ENCODE data around the gene SARNP. TPM values are rescaled to one million over a fixed set of nuclear protein-coding genes. Genes with fewer than 3 reads are reported as not detected.
A peak's percentile ranks its signal among the peaks of the same experiment; 100 is the strongest.

The SARNP gene
- total RNA-seq, 2 experiments from 2014 or later, result 96.8 to 98.6 TPM

GRCh38 chr12:55830601-55831446, 13.3 kb upstream of the SARNP start:
- no peaks in the 10 kb centered on the region for H3K27me3 Mint-ChIP-seq
- peaks cover 6% of the 10 kb centered on the region for H3K36me3 Mint-ChIP-seq
- peaks cover 38% of the 10 kb centered on the region for H3K4me1 Mint-ChIP-seq
- CTCF ChIA-PET, result interaction anchor here (0.7 to 3.8 kb wide), 13 partner anchors 12 to 1265 kb away, joined by 3 to 42 read pairs (median 3); partner anchors contain the start of genes ORMDL2, PYM1, RNF41 and SARNP
- peak overlapping the region; percentile 93 for H3K27ac Mint-ChIP-seq
- DNase-seq (peak; percentile 74), ATAC-seq (no peak)
- H3K4me3 Mint-ChIP-seq, result peak overlapping the region; percentile 97
- H3K9me3 Mint-ChIP-seq (ENCODE audit: low read depth), result no peaks in the 10 kb centered on the region

GRCh38 chr12:55829967-55830600, 12.6 kb upstream of the SARNP start:
- Mint-ChIP-seq H3K9me3 (ENCODE audit: low read depth) (no peaks in the 10 kb centered on the region), H3K36me3 (peaks cover 8% of the 10 kb centered on the region), H3K4me1 (peaks cover 44% of the 10 kb centered on the region), H3K4me3 (peak overlapping the region; percentile 97), H3K27ac (peak overlapping the region; percentile 93), H3K27me3 (no peaks in the 10 kb centered on the region)
- CTCF ChIA-PET, result interaction anchor here (0.6 to 3.8 kb wide), 22 partner anchors 12 to 1952 kb away, joined by 3 to 42 read pairs (median 4); partner anchors contain the start of genes ORMDL2, PYM1, RNF41 and SARNP
- ATAC-seq (peak; percentile 24), DNase-seq (peak; percentile 67)

GRCh38 chr12:55828357-55828756, 10.8 kb upstream of the SARNP start:
- Mint-ChIP-seq H3K4me3 (peak overlapping the region; percentile 97), H3K4me1 (peaks cover 55% of the 10 kb centered on the region), H3K9me3 (ENCODE audit: low read depth) (no peaks in the 10 kb centered on the region), H3K36me3 (peaks cover 12% of the 10 kb centered on the region), H3K27ac (peak overlapping the region; percentile 93), H3K27me3 (no peaks in the 10 kb centered on the region)
- ATAC-seq (no peak), DNase-seq (no peak)
- CTCF ChIA-PET, result interaction anchor here (1.6 to 3.4 kb wide), 4 partner anchors 11 to 105 kb away, joined by 5 to 25 read pairs (median 8); partner anchors contain the start of genes ORMDL2, PYM1 and SARNP

- ATAC-seq (no peak), DNase-seq (no peak)
- Mint-ChIP-seq H3K4me1 (peaks cover 60% of the 10 kb centered on the region), H3K27me3 (no peaks in the 10 kb centered on the region), H3K4me3 (peak overlapping the region; percentile 97), H3K36me3 (peaks cover 17% of the 10 kb centered on the region), H3K9me3 (ENCODE audit: low read depth) (no peaks in the 10 kb centered on the region), H3K27ac (peak overlapping the region; percentile 93)
- CTCF ChIA-PET, result interaction anchor here (0.8 to 2.1 kb wide), 3 partner anchors 10 to 168 kb away, joined by 3 to 5 read pairs (median 4); partner anchors contain the start of genes ORMDL2 and SARNP
Observed at GRCh38 chr12:55827806-55828205, 10.3 kb upstream of the SARNP start.

- no peak for ATAC-seq
- CTCF ChIA-PET, result interaction anchor here (0.6 to 2.7 kb wide), 4 partner anchors 86 to 148 kb away, joined by 3 to 9 read pairs (median 4); no protein-coding TSS in a partner anchor
- peaks cover 49% of the 10 kb centered on the region for H3K4me1 Mint-ChIP-seq
Observed at GRCh38 chr12:55824726-55825125, 7.2 kb upstream of the SARNP start.

GRCh38 chr12:55823419-55823818, 5.9 kb upstream of the SARNP start:
- Mint-ChIP-seq H3K4me3 (no peak overlapping the region), H3K27ac (peak overlapping the region; percentile 50), H3K36me3 (peaks cover 45% of the 10 kb centered on the region), H3K4me1 (peaks cover 57% of the 10 kb centered on the region), H3K9me3 (ENCODE audit: low read depth) (no peaks in the 10 kb centered on the region), H3K27me3 (no peaks in the 10 kb centered on the region)
- DNase-seq, result no peak
- no peak for ATAC-seq
- CTCF ChIA-PET, result interaction anchor here (0.6 to 2.1 kb wide), 5 partner anchors 85 to 144 kb away, joined by 3 to 8 read pairs (median 4); no protein-coding TSS in a partner anchor

More at GRCh38 chr12:55824726-55825125, 7.2 kb upstream of the SARNP start:
- Mint-ChIP-seq H3K27ac (peak overlapping the region; percentile 60), H3K9me3 (ENCODE audit: low read depth) (no peaks in the 10 kb centered on the region), H3K27me3 (no peaks in the 10 kb centered on the region), H3K4me3 (peak overlapping the region; percentile 2), H3K36me3 (peaks cover 37% of the 10 kb centered on the region)
- DNase-seq, result no peak

GRCh38 chr12:55822228-55822627, 4.7 kb upstream of the SARNP start:
- Mint-ChIP-seq H3K4me1 (peaks cover 48% of the 10 kb centered on the region), H3K36me3 (peaks cover 42% of the 10 kb centered on the region), H3K27me3 (no peaks in the 10 kb centered on the region), H3K9me3 (ENCODE audit: low read depth) (no peaks in the 10 kb centered on the region), H3K27ac (no peak overlapping the region), H3K4me3 (no peak overlapping the region)
- CTCF ChIA-PET, result interaction anchor here (1.2 to 2.1 kb wide), 3 partner anchors 84 to 118 kb away, joined by 4 to 8 read pairs (median 4); no protein-coding TSS in a partner anchor
- DNase-seq (no peak), ATAC-seq (no peak)

- ATAC-seq (no peak), DNase-seq (no peak)
- no peaks in the 10 kb centered on the region for H3K9me3 Mint-ChIP-seq (ENCODE audit: low read depth)
- CTCF ChIA-PET, result interaction anchor here (0.8 to 5.3 kb wide), 5 partner anchors 10 to 119 kb away, joined by 3 to 42 read pairs (median 3); partner anchors contain the start of gene DNAJC14
- H3K27ac Mint-ChIP-seq, result no peak overlapping the region
- H3K27me3 Mint-ChIP-seq, result no peaks in the 10 kb centered on the region
- H3K4me1 Mint-ChIP-seq, result peaks cover 40% of the 10 kb centered on the region
- H3K4me3 Mint-ChIP-seq, result no peak overlapping the region
- H3K36me3 Mint-ChIP-seq, result peaks cover 38% of the 10 kb centered on the region
Observed at GRCh38 chr12:55820679-55821078, 3.2 kb upstream of the SARNP start.

- CTCF ChIA-PET, result interaction anchor here (1.7 to 5.3 kb wide), 7 partner anchors 12 to 121 kb away, joined by 4 to 42 read pairs (median 17); partner anchors contain the start of genes DGKA, DNAJC14 and PYM1
- Mint-ChIP-seq H3K9me3 (ENCODE audit: low read depth) (no peaks in the 10 kb centered on the region), H3K4me3 (no peak overlapping the region), H3K36me3 (peaks cover 44% of the 10 kb centered on the region), H3K27me3 (no peaks in the 10 kb centered on the region), H3K4me1 (peaks cover 39% of the 10 kb centered on the region), H3K27ac (no peak overlapping the region)
- DNase-seq (no peak), ATAC-seq (no peak)
Observed at GRCh38 chr12:55818886-55819285, 1.4 kb upstream of the SARNP start.

GRCh38 chr12:55818140-55818728, 710 bp upstream of the SARNP start:
- Mint-ChIP-seq H3K4me3 (no peak overlapping the region), H3K9me3 (ENCODE audit: low read depth) (no peaks in the 10 kb centered on the region), H3K27ac (no peak overlapping the region), H3K27me3 (no peaks in the 10 kb centered on the region), H3K4me1 (peaks cover 40% of the 10 kb centered on the region), H3K36me3 (peaks cover 42% of the 10 kb centered on the region)
- CTCF ChIA-PET, result interaction anchor here (1.0 to 5.3 kb wide), 13 partner anchors 9 to 223 kb away, joined by 4 to 42 read pairs (median 6); partner anchors contain the start of genes DGKA, DNAJC14, PYM1 and RAB5B
- ATAC-seq, result peak; percentile 60
- DNase-seq, result no peak

GRCh38 chr12:55816881-55817344, 611 bp downstream of the SARNP start:
- no peak for DNase-seq
- peaks cover 47% of the 10 kb centered on the region for H3K4me1 Mint-ChIP-seq
- ATAC-seq, result no peak
- H3K27ac Mint-ChIP-seq, result no peak overlapping the region
- H3K9me3 Mint-ChIP-seq (ENCODE audit: low read depth), result no peaks in the 10 kb centered on the region
- H3K27me3 Mint-ChIP-seq, result no peaks in the 10 kb centered on the region
- CTCF ChIA-PET, result interaction anchor here (1.0 to 5.3 kb wide), 15 partner anchors 10 to 224 kb away, joined by 3 to 42 read pairs (median 5); partner anchors contain the start of genes DGKA, DNAJC14, PYM1 and RAB5B
- peaks cover 40% of the 10 kb centered on the region for H3K36me3 Mint-ChIP-seq
- H3K4me3 Mint-ChIP-seq, result no peak overlapping the region

- DNase-seq, result no peak
- H3K9me3 Mint-ChIP-seq (ENCODE audit: low read depth), result no peaks in the 10 kb centered on the region
- CTCF ChIA-PET, result interaction anchor here (1.2 to 2.3 kb wide), 3 partner anchors 24 to 125 kb away, joined by 3 to 5 read pairs (median 4); no protein-coding TSS in a partner anchor
- H3K36me3 Mint-ChIP-seq, result peaks cover 39% of the 10 kb centered on the region
- no peak overlapping the region for H3K4me3 Mint-ChIP-seq
- H3K27ac Mint-ChIP-seq, result no peak overlapping the region
- ATAC-seq, result no peak
- H3K27me3 Mint-ChIP-seq, result no peaks in the 10 kb centered on the region
- peaks cover 53% of the 10 kb centered on the region for H3K4me1 Mint-ChIP-seq
Observed at GRCh38 chr12:55815473-55815872, 2.1 kb downstream of the SARNP start.

Measured in activated CD8-positive, alpha-beta memory T cell treated with anti-CD3 and anti-CD28 coated beads, Interleukin-2, amount 10 ng/mL, durations not matched to agents 7 days and 5 days (primary cell).